Activated T-cell treated with anti-CD3 and anti-CD28 coated beads for 4 hours (primary cell): ENCODE data around the gene NOVA1.

Source experiments
- DNase-seq: peaks from one replicate; pipeline ENCODE4 v3.0.0-alpha.2; 2020

Gene NOVA1

DNA sequence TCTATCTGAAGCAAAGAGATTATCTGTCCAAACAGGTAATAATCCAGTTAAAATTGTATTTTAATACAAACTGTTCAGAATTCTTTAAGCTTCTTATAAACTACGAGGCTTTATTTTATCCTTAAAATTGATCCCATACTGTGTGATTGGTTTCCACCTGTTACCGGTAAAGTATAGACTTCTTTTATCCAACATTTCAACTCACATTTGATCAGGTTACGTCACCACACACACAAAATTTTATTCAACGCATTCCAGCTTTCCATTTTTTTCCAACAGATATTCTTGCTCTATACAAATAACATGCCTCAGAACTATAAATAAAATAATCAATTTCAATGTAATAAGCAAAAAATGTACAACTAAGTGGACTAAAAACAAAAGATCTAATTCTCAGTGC is 4.5 kb downstream of the NOVA1 start:
- DNase-seq, result no peak

DNA sequence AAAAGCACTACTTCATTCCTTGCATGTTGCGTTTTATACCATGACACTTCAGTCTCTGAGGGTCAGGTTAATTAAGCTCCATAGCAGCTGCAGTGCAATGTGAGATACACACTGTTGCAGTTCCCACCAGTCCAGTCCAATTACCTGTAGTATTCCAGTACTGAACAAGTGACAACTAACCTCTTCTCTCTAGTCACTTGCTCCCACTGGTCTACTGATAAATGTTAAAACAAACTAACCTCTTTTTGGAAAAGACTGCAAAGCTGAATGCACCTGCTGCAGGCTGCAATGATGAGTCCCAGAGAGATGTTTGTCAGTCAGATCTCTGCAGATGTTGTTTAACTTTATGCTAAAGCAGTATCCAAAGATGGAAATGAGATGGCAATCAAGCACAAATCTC is 7.9 kb downstream of the NOVA1 start:
- no peak for DNase-seq

DNA sequence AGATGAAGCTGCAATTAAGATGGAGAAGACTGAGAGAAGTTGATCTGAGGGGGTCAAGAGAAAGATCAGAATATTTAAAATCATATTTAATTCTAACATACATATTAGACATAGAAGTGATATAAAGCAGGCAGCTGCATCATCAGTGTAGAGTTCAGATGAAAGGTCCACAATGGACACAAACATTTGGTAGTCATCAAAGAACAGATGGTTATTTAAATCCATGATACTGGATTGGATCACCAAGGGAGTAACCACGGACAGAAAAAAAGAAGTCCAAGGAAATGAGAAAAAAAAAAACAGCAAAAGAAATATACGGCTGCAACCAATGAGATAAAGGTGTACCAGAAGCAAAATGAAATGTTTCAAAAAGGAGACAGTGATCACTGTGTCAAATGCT is 20.1 kb downstream of the NOVA1 start:
- DNase-seq, result no peak

DNA sequence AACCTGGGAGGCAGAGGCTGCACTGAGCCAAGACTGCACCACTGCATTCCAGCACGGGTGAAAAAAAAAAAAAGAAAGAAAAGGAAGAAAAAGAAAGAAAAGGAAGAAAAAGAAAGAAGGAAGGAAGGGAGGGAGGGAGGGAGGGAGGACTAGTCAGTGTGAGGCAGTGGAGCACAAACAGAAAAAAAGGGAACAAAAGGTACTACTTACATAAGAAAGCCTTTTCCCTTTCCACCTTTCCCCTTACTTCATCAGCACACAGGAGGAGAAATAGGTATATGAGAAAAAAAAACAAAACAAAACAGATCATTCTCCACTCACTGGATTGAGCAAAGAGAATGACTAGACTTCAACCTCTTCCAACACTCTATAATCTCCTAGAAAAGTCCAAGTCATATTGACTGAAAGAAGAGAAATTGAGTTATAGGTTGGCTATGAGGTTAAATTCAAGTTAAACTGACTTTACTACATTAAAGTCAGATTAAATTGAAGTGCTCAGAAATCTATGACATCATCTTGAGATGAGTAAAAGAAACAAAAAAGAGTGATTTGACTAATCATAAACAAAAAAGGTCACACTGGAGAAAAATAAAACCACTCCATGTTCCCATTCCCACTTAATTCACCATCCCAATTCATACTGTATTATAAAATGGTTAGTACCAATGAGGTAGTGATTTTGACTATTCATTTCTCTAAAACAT is 43.6 kb downstream of the NOVA1 start:
- no peak for DNase-seq

DNA sequence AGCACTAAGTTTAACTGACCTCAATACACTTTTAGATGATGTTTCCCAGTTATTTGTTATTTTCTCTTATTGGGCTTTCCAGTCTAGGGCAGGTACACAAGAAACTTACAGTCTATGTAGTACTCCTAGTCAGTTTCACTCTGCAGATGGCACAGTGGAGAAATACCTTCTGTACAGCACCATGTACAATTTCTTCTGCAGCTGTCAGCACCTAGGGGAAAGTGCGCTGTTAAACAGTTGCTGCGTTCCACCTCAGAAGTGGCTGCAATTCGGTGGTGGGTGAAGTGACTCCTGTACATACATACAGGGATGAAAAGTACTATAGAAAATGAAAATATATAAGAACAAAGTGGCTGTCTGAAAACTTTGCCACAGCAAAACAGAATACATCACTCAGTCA is 48.3 kb downstream of the NOVA1 start:
- DNase-seq, result no peak

DNA sequence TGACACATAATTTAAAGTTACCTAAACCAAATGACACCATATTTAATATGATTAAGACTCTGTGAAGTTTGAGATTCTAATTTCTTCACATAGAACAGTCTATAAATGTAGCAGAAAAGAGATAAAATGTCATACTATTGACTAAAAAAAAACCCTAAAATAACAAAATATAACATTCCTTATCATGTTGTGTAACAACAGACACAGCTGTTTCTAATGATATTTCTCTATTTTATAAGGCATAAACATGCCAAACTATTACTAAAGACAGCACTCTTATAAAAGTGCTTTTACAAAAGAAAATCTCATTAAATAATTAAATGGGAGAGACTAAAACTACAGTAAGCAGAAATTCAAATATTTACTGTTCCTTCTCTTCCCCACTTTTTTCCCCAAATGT is 49.4 kb downstream of the NOVA1 start:
- DNase-seq, result no peak

DNA sequence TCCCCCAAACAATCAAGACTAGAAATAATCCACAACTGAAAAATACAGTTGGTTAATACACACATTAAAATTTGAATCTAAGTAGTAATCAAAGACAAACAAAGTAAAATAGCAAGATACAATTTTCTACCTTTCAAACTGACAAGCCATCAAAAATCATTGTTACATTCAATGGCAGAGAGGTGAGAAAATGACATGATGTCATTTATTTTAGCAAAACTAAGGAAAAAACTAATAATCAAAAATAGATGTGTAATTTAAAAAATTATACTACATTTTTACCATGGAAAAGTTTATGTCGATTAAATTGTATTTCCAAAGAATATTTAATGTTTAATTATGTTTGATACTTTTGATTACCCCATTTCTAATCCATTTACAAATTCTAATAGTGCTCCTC is 59.7 kb downstream of the NOVA1 start:
- no peak for DNase-seq

DNA sequence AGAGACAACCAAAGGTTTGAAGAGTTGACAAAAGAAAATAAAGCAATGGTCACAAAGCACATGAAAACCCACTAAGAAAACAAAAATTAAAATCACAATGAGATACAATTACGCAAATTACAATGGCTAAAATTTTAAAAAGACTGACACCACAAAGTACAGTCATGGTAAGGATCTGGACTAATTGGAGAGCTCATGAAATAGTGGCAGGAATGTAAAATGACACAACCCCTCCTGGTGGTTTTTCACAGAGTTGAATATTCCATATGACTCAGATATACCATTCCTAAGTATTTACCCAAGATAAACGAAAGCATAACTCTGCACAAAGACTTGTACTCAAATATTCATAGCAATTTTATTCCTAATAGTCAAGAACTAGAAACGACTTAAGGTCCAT is 65.9 kb downstream of the NOVA1 start:
- no peak for DNase-seq

DNA sequence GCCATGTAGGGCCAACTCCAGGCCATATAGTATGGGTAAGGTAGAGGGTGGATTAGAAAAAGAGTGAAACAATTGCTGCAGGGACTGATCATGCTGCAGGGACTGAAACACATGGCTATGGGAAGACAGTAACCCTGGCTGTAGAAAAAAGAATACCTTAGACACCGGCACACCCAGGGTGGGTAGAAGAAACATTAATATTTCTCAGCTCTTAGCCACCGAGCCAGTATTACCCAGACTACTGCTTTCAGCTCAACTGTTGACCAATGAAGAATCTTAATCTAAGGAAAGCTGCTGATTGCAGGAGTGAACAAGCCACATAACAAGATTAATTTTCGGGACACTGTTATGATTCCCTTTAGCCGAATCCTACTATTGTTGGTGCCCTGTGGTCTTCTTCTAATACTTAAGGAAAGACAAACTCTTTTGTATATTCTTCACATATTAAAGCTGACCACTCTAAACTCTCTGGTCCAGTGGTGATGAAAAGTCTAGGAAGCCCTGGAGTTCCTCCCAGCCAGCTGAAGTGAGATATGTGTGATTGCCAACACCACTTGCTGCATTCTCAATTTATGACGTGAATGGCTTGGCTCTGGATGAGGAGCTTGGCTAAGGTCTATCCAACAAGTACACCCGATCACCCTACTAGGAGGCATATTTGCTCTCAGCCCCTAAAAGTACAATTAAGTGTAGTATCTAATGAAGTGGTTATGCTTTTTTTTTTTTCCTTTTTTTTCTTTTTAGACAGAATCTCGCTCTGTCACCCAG is 69.2 kb downstream of the NOVA1 start:
- no peak for DNase-seq

DNA sequence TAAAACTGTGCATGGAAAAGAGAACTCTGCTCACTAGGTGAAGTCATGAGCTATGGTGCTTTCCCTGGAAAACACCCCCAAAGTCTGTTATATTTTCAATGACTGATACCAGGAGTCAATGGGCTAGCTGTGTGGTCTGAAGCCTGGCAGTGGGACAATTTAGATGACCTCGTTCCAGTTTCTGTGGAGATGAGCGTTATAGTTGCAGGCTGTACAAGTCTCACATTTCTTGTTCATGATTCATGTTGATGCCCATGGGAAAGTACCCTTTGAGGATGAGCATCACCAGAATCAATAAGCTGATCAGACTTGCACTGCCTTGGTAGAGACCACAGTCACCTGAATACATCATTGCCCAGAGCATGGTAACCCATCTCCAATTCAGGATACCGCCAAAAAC is 70.7 kb downstream of the NOVA1 start:
- DNase-seq, result no peak

DNA sequence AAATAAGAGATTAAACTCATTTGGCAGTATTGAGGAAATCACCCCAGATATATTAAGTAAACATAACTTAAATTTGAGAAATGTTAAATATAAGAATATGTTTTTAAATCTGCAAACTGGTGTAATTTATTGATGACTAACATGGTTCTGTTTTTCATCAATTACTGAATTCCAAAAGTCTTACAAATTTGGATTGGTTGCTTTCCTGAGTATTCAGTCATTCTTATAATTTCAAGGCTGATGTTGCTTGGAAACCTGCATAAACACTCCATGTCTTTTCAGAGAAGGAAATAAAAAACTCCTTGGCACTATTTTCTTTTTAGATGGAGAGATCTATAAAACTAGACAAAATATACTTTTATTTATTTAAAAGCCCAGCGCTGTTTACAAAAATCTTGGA is 71.7 kb downstream of the NOVA1 start:
- no peak for DNase-seq

DNA sequence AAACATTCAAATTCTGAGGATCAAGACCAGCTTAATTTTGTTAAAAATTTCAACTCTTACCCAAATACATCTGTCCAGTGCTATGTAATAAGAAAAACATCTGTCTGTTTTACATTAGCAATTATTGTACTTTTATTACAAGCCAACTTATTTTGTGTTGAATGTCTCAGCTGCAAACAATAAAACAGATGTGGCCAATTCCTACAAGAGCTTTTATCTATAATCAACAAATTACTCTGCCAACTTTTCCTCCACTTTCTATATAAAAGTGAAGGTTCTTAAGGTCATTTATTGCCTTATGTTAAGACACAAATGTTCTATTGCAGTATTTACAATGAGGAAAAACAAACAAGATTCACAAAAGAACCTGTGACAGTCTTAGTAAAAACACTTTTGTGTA is 72.7 kb downstream of the NOVA1 start:
- DNase-seq, result no peak

DNA sequence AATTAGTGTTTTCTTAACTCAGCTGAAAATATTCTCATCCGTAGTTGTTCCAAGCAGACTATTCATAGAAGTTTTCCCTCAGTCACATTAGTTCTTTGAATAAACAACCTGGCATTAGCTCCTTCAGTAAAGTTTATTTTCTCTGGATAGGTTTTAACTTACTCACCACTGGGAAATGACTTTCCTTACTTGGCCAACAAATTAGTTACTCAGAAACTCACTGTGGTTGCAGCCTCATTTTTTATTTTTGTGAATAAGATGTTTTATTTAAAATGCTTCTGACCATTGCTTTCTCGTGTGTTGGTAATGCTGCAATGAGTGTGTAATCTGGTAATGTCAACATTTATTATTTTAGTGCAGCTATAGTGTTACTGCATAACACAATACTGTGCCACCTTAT is 74.9 kb downstream of the NOVA1 start:
- no peak for DNase-seq

DNA sequence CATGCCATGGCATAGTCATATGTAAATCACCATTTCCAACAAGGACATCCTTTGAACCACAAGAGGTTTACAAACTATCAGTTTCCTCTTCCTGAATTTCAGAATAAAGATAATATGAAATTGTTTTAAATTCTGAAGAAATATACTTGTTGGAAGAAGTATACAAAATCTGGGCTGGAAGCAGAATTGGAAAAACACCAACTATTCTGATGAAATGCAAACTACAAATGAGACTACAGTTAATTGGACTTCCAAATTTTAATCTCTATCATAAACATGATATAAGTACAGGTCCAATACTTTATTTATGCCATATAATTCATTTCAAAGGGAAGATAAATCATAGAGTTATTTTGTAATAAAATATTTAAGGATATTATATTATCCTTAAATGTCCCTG is 80.1 kb downstream of the NOVA1 start:
- no peak for DNase-seq

DNA sequence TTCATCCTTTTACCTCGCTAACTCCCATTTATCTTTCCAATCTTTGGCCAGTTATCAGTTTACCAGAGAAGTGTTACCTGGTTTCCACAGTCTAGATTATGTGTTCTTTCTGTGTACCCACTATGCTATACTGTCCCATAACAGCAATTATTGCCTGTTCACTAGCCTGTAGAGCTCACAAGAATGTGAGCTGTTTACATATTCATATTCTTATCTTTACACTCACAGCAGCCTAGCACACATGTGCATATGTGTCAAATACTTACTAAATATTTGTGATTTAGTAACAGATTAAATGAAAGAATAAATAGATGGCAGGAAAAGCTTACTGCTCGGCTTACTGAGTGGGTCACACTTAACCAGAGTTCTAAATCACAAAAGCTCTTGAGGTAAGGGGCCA is 97.8 kb downstream of the NOVA1 start:
- no peak for DNase-seq

DNA sequence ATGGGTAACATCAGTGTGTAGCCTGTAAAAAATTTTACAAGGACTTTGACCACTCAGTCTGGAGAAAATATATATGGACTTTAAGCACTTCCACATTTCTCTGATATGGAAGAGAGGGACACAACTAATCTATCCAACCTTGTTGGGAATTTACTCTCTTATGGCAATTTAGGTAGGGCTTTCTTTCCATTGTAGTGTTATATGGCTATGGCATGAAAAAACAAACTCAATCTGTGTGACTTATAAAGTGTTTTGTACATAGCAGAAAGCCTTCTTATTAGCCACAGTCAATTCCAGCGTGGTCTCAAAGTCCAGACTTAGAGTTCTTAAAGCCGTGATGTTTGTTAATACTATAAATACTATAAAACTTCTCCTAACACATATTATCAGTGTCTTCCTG is 98.3 kb downstream of the NOVA1 start:
- DNase-seq, result no peak

DNA sequence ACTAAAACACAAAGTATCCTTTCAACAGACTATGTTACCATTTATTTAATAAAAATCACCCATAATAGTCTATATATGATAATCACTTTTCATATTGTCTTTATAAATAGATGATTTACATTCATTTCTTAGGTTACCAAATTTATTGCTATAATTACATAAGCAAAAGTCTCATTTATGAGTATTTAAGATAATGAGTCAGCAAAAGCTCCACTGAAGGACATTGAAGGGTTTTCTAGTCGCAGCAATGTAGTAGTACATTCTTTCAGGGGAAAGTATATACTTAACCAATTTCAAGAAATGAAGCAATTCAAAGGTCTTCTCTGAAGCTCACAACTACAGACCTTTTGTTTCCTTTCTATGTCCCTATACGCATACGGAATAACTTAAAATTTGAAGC is 110.9 kb downstream of the NOVA1 start:
- DNase-seq, result no peak

DNA sequence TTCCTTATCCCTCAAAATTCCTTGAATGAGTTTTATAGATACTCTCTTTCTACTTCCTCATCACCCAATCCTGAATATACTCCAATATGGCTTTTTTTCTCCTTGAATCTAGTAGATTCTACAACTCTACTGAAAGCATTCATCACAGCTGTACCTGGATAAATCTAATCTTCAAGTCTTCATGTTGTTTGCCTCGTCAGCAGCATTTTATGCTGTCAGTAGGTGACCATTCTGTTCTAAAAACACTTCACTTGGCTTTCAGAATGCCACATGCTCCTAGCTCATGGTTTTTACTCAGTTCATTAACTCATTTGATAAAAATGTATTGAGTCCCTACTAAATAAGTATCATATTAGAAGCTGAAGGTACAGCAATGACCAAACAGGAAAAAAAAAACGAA is 113.3 kb downstream of the NOVA1 start:
- no peak for DNase-seq

DNA sequence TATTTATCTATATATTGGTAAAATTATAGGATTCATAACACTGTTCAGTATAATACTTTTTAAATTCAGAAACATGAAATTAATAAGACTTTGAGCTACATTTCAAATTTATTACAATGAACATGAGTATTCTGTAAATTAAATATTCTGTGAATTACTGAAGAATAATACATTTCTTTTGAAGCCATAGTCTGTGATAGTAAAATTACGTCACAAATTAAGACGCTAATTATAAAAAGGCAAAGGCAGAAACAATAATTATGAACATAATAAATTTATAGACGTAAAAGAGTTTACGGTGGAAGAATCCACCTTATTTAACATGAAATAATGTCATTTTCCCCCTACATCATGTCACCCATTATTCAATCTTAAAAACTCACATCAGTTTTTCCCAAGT is 118.9 kb downstream of the NOVA1 start:
- no peak for DNase-seq

DNA sequence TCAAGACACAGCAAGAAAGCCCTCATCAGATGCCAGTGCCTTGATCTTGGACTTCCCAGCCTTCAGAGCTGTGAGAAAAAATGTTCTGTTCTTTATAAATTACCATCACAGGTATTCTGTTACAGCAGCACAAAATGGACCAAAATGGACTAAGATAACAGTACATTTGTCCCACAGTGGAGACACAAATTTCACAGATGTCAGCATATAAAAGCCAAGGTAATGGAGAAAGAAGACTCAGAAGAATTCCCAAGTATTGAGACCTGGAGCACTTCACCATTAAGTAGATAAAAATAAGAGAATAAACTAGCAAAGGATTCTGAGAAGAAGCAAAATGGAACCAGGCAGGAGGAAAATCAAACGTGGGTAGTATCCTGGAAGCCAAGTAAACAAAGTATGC is 131.0 kb downstream of the NOVA1 start:
- no peak for DNase-seq

DNA sequence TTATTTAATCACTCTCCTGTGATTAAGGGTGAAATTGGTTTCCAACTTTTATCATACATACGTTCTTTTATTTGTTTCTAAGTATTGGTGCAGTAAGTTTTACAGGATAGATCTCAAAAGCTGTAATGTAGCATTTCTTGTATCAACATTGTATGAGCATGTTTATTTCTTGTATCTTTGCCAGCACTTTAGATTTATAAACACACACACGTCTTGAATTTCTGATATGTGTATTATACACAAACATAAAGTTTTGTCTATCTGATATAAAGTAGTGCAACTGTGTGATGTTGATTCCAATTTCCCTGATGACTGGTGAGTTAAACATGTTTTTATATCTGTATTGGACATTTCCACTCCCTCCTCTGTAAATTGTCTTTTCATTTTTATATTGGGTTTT is 134.7 kb downstream of the NOVA1 start:
- no peak for DNase-seq

DNA sequence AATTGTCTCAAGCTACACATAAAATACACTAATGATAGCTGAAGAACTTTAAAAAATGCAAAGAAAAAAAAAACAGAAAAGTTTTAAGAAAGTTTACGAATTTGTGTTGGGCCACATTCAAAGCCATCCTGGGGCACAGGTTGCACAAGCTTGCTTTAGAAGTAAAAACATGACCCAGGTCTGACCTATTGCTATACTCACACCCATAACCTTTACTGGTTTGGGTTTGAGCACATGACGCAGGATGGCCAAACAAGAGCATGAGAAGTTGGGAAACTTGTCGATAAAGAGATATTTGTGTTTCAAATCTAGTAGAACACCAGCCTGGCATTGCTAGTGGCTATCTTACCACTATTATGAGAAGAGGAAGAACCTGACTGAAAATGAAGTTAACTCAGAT is 143.7 kb downstream of the NOVA1 start:
- DNase-seq, result no peak

DNA sequence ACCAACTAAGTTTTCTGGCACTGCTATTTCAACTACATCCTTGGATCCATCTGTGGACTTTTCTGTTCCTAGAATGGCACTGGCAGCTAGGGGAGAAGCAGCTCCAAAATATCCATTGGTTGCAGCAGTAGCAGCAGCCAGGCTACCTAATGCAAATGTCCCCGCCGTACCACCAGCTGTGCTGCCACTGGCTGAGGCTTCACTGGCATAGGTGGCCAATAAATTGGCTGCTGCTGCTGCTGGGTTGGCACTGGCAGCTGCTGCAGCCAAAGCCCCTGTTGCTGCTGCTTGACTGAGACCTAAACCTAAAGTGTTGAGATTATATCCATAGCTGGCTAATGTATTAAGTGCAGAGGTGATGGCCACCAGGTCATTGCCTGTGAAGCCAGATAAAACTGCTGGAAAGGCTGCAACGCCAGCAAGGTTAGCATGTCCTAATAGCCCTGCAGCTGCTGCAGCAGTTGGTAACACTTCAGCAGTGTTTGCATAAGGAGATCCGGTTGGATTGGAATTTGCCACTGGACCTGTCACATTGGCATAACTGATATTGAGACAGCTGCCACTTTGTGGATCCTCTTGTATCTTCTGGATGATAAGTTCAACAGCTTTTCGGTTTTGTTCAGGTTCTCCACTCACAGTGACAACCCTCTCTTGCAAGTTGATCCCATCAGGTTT is 149.5 kb downstream of the NOVA1 start:
- no peak for DNase-seq

DNA sequence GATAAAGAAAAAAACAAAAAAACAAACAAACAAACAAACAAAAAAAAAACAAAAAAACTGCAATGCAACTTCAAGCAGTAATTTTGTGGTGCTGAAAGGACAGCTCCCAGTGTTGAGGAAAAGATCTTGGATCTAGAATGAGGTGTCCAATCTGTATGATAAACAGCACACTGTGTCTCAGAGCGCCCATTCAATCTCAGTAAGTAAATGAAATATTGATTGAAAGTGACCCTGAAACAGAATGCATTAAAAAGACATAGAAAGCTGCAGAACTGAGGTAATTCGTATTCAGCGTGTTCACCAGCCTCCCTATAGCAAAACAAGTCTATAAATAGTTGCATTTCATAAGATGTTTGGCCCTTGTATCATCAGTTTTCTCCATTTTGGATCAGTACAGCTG is 153.0 kb downstream of the NOVA1 start:
- no peak for DNase-seq
